ENCODE results near the gene GNAO1.

The GNAO1 gene

DNA sequence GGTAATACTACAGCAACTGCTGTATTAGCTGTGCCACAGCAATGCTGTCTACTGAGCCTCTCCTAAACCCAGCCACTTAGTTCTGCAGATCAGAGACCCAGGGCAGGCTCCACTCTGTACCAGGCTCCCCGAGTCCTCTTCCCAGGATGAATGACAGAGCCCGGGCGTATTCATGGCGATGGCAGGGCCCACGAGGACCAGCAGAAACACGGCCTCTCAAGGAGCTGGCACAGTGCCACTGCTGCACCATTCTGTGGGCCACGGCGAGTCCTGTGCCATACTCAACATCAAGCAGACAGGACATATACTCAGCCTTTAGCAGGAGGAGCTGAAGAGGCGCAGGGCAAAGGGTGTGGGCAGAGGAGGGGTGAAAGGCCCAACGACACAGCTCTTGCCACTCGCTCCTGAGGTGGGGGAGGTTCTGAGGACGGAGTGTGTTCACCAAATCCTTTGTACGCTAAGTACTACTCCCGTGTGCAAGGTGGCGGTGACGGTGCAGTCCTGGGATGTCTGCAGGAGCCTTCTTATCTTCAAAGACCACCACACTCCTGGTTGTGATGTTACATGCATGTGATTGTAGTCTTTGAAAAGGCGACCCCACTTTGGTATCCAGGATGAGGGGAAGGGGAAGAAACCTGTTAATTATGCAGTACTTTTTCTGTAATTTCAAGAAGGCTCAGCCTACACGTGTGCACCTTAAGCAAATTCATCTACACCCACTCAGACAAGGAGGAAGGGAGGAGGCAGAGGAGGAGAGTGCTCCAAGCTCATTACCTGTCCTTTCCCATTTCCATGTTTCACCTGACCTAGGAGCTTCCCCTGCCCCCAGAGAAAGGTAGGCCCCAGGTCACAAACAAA lies 136.0 kb downstream of the GNAO1 start:
- no peaks in the 10 kb centered on the region for H3K4me1 ChIP-seq (ENCODE audit: control insufficient read depth in 1 of 2, insufficient read depth in 2 of 2, low read length in 2 of 2)
- no peaks in the 10 kb centered on the region for H3K27me3 ChIP-seq (ENCODE audit: control insufficient read depth in 1 of 2, insufficient read depth in 2 of 2, low read length in 2 of 2)
- no peaks in the 10 kb centered on the region for H3K36me3 ChIP-seq (ENCODE audit: control insufficient read depth in 1 of 2, insufficient read depth in 2 of 2, low read length in 2 of 2)
- no peak overlapping the region for H3K27ac ChIP-seq (ENCODE audit: low read depth, low read length)
- no peaks in the 10 kb centered on the region for H3K9me3 ChIP-seq (ENCODE audit: control insufficient read depth in 1 of 2, low read length in 2 of 2)
- H3K9ac ChIP-seq (ENCODE audit: low read depth in 1 of 2, low read length in 2 of 2): no peak overlapping the region
- no peak overlapping the region for H3K4me3 ChIP-seq (ENCODE audit: low read depth in 1 of 2, low read length in 2 of 2)

DNA sequence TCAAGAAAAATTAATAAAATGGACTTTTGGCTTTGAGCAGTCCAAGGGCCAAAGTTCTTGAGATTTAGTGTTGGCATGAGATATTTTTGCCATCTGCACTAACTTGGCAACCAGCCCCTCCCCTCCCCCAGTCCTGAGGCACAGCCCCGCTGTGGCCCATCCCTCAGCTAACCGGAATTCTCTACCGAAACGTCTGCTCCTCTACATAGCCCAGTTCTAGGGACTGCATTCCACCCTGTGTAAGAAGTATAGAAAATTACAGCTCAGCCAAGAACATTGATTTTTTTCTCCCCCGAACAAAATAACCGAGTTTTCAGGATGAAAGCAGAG lies 136.6 kb downstream of the GNAO1 start:
- H3K27me3 ChIP-seq (ENCODE audit: control insufficient read depth in 1 of 2, insufficient read depth in 2 of 2, low read length in 2 of 2): no peaks in the 10 kb centered on the region
- no peak overlapping the region for H3K27ac ChIP-seq (ENCODE audit: low read depth, low read length)
- H3K4me3 ChIP-seq (ENCODE audit: low read depth in 1 of 2, low read length in 2 of 2): no peak overlapping the region
- no peaks in the 10 kb centered on the region for H3K9me3 ChIP-seq (ENCODE audit: control insufficient read depth in 1 of 2, low read length in 2 of 2)
- H3K36me3 ChIP-seq (ENCODE audit: control insufficient read depth in 1 of 2, insufficient read depth in 2 of 2, low read length in 2 of 2): no peaks in the 10 kb centered on the region
- no peak overlapping the region for H3K9ac ChIP-seq (ENCODE audit: low read depth in 1 of 2, low read length in 2 of 2)
- H3K4me1 ChIP-seq (ENCODE audit: control insufficient read depth in 1 of 2, insufficient read depth in 2 of 2, low read length in 2 of 2): no peaks in the 10 kb centered on the region

DNA sequence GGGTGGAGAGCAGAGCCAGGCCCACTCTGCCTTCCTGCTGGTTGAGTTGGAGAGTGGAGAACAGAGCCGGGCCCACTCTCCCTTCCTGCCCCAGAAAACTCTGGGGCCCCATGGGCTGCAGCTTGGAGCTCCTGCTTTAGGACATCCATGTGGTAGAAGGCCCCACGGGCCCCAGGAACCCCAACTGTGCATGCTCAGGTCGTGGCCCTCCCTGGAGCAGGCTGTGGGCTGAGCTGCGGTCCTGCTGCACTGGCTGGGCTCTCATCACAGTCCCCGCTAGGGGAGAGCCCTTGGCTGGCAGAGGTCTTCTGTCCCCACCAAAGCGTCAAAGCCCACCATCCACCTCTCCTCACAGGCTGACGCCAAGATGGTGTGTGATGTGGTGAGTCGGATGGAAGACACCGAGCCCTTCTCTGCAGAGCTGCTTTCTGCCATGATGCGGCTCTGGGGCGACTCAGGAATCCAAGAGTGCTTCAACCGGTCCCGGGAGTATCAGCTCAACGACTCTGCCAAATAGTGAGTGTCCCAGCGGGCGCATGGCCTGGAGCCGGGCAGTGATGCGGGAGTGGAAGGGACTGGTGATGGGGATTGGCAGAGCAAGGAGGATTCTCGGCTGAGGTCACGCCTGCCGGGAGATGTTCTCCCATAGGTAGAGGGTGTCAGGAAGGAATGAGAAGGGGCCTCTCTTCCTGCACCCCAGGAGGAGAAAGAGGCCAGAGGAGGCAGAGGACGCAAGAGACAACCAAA lies 137.2 kb downstream of the GNAO1 start:
- Histone ChIP-seq H3K4me1 (ENCODE audit: control insufficient read depth in 1 of 2, insufficient read depth in 2 of 2, low read length in 2 of 2) (no peaks in the 10 kb centered on the region), H3K27ac (ENCODE audit: low read depth, low read length) (no peak overlapping the region), H3K27me3 (ENCODE audit: control insufficient read depth in 1 of 2, insufficient read depth in 2 of 2, low read length in 2 of 2) (no peaks in the 10 kb centered on the region), H3K4me3 (ENCODE audit: low read depth in 1 of 2, low read length in 2 of 2) (no peak overlapping the region), H3K9me3 (ENCODE audit: control insufficient read depth in 1 of 2, low read length in 2 of 2) (no peaks in the 10 kb centered on the region), H3K36me3 (ENCODE audit: control insufficient read depth in 1 of 2, insufficient read depth in 2 of 2, low read length in 2 of 2) (no peaks in the 10 kb centered on the region), H3K9ac (ENCODE audit: low read depth in 1 of 2, low read length in 2 of 2) (no peak overlapping the region)

DNA sequence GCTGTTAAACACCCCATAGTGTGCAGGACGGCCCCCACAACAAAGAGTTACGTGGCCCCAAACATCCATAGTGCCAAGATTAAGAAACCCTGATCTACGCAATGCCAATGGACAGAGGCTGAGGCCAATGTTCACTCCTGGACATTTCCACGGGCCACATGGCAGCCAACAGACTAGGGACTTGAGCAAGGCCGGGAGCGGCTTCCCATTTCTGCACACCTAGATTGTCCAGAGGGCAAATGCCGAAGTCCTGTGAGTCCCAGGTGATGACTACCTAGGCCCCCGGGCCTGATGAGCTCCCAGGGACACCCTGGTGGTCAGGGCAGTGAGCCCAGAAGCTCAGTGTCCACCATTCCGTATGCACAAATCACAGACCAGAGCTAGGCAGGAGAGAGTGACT lies 138.6 kb downstream of the GNAO1 start:
- no peak overlapping the region for H3K27ac ChIP-seq (ENCODE audit: low read depth, low read length)
- no peaks in the 10 kb centered on the region for H3K27me3 ChIP-seq (ENCODE audit: control insufficient read depth in 1 of 2, insufficient read depth in 2 of 2, low read length in 2 of 2)
- no peaks in the 10 kb centered on the region for H3K9me3 ChIP-seq (ENCODE audit: control insufficient read depth in 1 of 2, low read length in 2 of 2)
- H3K4me1 ChIP-seq (ENCODE audit: control insufficient read depth in 1 of 2, insufficient read depth in 2 of 2, low read length in 2 of 2): no peaks in the 10 kb centered on the region
- no peak overlapping the region for H3K9ac ChIP-seq (ENCODE audit: low read depth in 1 of 2, low read length in 2 of 2)
- no peak overlapping the region for H3K4me3 ChIP-seq (ENCODE audit: low read depth in 1 of 2, low read length in 2 of 2)
- H3K36me3 ChIP-seq (ENCODE audit: control insufficient read depth in 1 of 2, insufficient read depth in 2 of 2, low read length in 2 of 2): no peaks in the 10 kb centered on the region

DNA sequence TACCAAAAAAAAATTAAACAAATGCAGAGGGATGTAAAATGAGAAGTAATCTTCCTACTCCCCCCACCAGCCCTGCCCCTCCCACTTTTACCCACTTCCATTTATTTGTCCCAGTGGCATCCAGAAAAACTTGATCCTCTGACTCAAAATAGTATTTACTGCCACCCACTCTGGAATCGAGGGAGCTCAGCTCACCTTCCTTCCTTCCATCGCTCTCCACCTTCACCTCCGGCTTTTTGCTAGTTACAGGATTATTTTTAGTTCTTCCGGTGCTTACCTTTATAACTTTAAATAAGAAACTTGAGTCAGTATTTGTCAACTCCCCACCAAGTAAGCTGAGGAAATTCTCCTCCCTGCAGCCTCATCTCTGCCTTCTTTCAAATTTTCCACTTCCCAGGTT lies 139.2 kb downstream of the GNAO1 start:
- Histone ChIP-seq H3K36me3 (ENCODE audit: control insufficient read depth in 1 of 2, insufficient read depth in 2 of 2, low read length in 2 of 2) (no peaks in the 10 kb centered on the region), H3K9me3 (ENCODE audit: control insufficient read depth in 1 of 2, low read length in 2 of 2) (no peaks in the 10 kb centered on the region), H3K9ac (ENCODE audit: low read depth in 1 of 2, low read length in 2 of 2) (no peak overlapping the region), H3K27ac (ENCODE audit: low read depth, low read length) (no peak overlapping the region), H3K27me3 (ENCODE audit: control insufficient read depth in 1 of 2, insufficient read depth in 2 of 2, low read length in 2 of 2) (no peaks in the 10 kb centered on the region), H3K4me1 (ENCODE audit: control insufficient read depth in 1 of 2, insufficient read depth in 2 of 2, low read length in 2 of 2) (no peaks in the 10 kb centered on the region), H3K4me3 (ENCODE audit: low read depth in 1 of 2, low read length in 2 of 2) (no peak overlapping the region)

DNA sequence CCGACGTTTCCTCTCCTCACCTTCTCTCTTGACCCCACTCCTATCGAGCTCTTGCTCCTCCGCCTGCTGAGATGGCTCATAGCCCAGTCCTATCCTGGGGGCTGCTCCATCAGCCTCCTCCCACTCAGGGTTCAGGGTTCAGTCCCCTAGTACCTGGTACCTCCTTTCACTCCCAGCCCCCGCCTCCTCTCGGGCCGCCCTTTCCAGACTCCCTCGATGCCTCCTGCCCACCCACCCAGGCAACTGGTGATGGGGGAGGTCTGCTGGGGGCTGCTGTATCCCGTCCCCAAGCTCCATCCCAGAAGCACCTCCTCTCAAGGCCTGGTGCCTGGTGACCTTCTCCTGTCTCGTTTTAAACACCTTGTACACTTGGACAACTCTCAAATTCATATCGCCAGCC lies 140.1 kb downstream of the GNAO1 start:
- Histone ChIP-seq H3K4me3 (ENCODE audit: low read depth in 1 of 2, low read length in 2 of 2) (no peak overlapping the region), H3K9me3 (ENCODE audit: control insufficient read depth in 1 of 2, low read length in 2 of 2) (no peaks in the 10 kb centered on the region), H3K9ac (ENCODE audit: low read depth in 1 of 2, low read length in 2 of 2) (no peak overlapping the region), H3K36me3 (ENCODE audit: control insufficient read depth in 1 of 2, insufficient read depth in 2 of 2, low read length in 2 of 2) (no peaks in the 10 kb centered on the region), H3K4me1 (ENCODE audit: control insufficient read depth in 1 of 2, insufficient read depth in 2 of 2, low read length in 2 of 2) (no peaks in the 10 kb centered on the region), H3K27me3 (ENCODE audit: control insufficient read depth in 1 of 2, insufficient read depth in 2 of 2, low read length in 2 of 2) (no peaks in the 10 kb centered on the region), H3K27ac (ENCODE audit: low read depth, low read length) (no peak overlapping the region)

DNA sequence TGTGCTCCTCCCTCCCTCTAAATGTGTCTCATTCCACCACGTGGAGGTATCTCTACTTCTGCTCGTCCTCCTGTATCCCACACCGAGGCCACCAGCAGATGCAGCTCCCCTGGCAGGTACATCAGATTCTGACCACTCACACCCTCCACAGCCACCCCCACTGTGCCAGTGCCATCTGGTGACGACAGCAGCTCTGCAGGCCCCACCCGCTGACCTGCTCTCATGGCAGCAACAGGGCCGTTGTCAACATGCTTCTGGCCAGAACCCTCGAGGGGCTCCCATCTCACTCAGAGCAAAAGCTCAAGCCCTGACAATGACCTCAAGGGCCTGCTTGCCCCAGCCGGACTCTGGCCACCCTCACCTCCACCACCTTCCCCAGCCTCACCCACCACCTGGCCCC lies 140.6 kb downstream of the GNAO1 start:
- H3K36me3 ChIP-seq (ENCODE audit: control insufficient read depth in 1 of 2, insufficient read depth in 2 of 2, low read length in 2 of 2): no peaks in the 10 kb centered on the region
- no peak overlapping the region for H3K4me3 ChIP-seq (ENCODE audit: low read depth in 1 of 2, low read length in 2 of 2)
- H3K27ac ChIP-seq (ENCODE audit: low read depth, low read length): no peak overlapping the region
- no peak overlapping the region for H3K9ac ChIP-seq (ENCODE audit: low read depth in 1 of 2, low read length in 2 of 2)
- no peaks in the 10 kb centered on the region for H3K4me1 ChIP-seq (ENCODE audit: control insufficient read depth in 1 of 2, insufficient read depth in 2 of 2, low read length in 2 of 2)
- no peaks in the 10 kb centered on the region for H3K27me3 ChIP-seq (ENCODE audit: control insufficient read depth in 1 of 2, insufficient read depth in 2 of 2, low read length in 2 of 2)
- H3K9me3 ChIP-seq (ENCODE audit: control insufficient read depth in 1 of 2, low read length in 2 of 2): no peaks in the 10 kb centered on the region

DNA sequence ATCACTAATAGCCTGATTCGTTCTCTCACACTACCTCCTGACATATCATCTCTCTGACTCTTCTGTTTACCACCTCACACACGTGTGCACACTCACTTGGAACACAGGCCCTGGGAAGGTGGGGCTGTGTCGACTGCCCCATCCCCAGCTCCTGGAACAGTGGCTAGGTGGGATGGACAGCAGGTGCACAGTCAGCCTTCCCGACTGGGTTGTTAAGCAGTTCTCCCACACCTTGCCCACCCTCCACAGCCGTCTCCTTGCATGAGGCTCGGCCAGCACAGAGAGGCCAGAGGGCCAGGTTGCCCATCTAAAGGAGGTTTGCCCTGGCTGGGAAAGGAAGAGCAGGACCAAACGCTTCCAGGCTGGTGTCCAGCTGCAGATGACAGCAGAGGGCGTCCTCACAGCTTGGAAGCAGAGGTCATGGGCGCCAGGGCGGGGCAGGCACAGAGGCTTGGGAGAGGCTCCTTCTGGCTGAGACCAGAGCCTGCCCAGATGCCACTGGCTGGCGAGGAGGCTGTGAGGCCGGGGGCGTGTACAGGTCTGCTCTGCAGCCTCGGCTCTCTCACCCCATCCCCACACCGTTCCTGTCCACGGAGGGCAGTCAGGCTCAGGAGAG lies 141.3 kb downstream of the GNAO1 start:
- H3K4me1 ChIP-seq (ENCODE audit: control insufficient read depth in 1 of 2, insufficient read depth in 2 of 2, low read length in 2 of 2): no peaks in the 10 kb centered on the region
- no peaks in the 10 kb centered on the region for H3K36me3 ChIP-seq (ENCODE audit: control insufficient read depth in 1 of 2, insufficient read depth in 2 of 2, low read length in 2 of 2)
- no peaks in the 10 kb centered on the region for H3K27me3 ChIP-seq (ENCODE audit: control insufficient read depth in 1 of 2, insufficient read depth in 2 of 2, low read length in 2 of 2)
- H3K9me3 ChIP-seq (ENCODE audit: control insufficient read depth in 1 of 2, low read length in 2 of 2): no peaks in the 10 kb centered on the region
- H3K27ac ChIP-seq (ENCODE audit: low read depth, low read length): no peak overlapping the region
- no peak overlapping the region for H3K4me3 ChIP-seq (ENCODE audit: low read depth in 1 of 2, low read length in 2 of 2)
- no peak overlapping the region for H3K9ac ChIP-seq (ENCODE audit: low read depth in 1 of 2, low read length in 2 of 2)

DNA sequence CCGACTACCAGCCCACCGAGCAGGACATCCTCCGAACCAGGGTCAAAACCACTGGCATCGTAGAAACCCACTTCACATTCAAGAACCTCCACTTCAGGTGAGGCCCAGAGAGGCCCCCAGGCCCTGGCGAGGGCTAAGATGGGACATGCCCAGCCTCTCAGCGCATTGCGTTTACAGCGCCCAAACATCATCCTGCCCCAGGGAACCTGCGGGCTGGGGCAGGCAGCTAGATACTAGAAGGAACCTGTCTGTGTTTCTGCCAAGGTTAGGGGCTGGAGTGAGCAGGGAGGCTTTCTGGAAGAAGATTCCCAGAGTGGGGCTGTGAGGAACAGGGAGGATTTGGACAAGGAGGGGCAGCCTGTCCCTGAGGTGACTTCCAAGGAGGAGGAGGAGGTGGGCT lies 143.5 kb downstream of the GNAO1 start:
- Histone ChIP-seq H3K4me1 (ENCODE audit: control insufficient read depth in 1 of 2, insufficient read depth in 2 of 2, low read length in 2 of 2) (no peaks in the 10 kb centered on the region), H3K27me3 (ENCODE audit: control insufficient read depth in 1 of 2, insufficient read depth in 2 of 2, low read length in 2 of 2) (no peaks in the 10 kb centered on the region), H3K36me3 (ENCODE audit: control insufficient read depth in 1 of 2, insufficient read depth in 2 of 2, low read length in 2 of 2) (no peaks in the 10 kb centered on the region), H3K9ac (ENCODE audit: low read depth in 1 of 2, low read length in 2 of 2) (no peak overlapping the region), H3K27ac (ENCODE audit: low read depth, low read length) (no peak overlapping the region), H3K4me3 (ENCODE audit: low read depth in 1 of 2, low read length in 2 of 2) (no peak overlapping the region), H3K9me3 (ENCODE audit: control insufficient read depth in 1 of 2, low read length in 2 of 2) (no peaks in the 10 kb centered on the region)

DNA sequence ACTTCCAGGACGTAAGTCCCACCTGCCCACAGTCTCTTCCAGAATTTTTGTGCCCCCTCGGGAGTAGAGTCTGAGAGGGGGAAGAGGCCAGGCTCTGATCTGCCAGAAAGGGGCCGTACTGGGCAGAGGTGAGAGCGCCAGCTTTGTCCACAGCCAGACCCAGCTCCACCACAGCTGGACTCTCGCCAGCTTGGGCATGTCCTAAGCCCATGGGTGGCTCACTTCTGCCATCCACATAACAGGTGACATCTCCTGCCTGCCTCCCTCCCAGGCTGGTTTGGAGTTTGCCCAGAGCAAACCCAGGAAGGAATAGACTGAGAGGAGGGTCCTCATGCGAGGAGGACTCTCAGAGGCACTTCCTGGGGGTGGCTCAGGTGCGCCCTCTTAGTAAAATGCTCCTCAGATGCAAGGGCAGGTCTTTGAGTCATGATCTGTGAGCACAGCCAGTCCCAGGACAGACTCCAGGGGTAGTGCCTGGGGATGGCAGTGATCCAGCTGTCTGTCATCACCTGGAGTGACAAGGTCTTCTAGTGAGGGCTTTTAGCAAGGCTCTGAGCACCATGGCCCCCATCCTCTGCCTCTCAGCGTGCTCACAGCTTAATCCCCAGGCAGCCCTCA lies 144.9 kb downstream of the GNAO1 start:
- Histone ChIP-seq H3K36me3 (ENCODE audit: control insufficient read depth in 1 of 2, insufficient read depth in 2 of 2, low read length in 2 of 2) (no peaks in the 10 kb centered on the region), H3K4me1 (ENCODE audit: control insufficient read depth in 1 of 2, insufficient read depth in 2 of 2, low read length in 2 of 2) (no peaks in the 10 kb centered on the region), H3K27ac (ENCODE audit: low read depth, low read length) (no peak overlapping the region), H3K27me3 (ENCODE audit: control insufficient read depth in 1 of 2, insufficient read depth in 2 of 2, low read length in 2 of 2) (no peaks in the 10 kb centered on the region), H3K9ac (ENCODE audit: low read depth in 1 of 2, low read length in 2 of 2) (no peak overlapping the region), H3K9me3 (ENCODE audit: control insufficient read depth in 1 of 2, low read length in 2 of 2) (no peaks in the 10 kb centered on the region), H3K4me3 (ENCODE audit: low read depth in 1 of 2, low read length in 2 of 2) (no peak overlapping the region)

All from duodenal mucosa (tissue), 2 donors.